Fibroblast of lung (primary cell): ENCODE data around the gene TNS3. TPM values are rescaled to one million over a fixed set of nuclear protein-coding genes. Genes with fewer than 3 reads are reported as not detected.

Experiments
- DNase-seq, 2 donors: peaks; one replicate each; pipeline versions ENCODE4 v3.0.0 to v3.0.0-alpha.2; 2010; ENCODE audit warnings: low read depth in 2 of 2
- H2AFZ ChIP-seq: 2 replicates; pipeline ENCODE4 v1.5.1; 2012; ENCODE audit warnings: low read length, control low read depth, inconsistent platforms
- H3K27ac ChIP-seq: 2 replicates; pipeline ENCODE4 v1.5.1; 2011; ENCODE audit warnings: low read length, control low read depth; ENCODE audit not compliant: insufficient read depth
- H3K27me3 ChIP-seq: 2 replicates; pipeline ENCODE4 v1.5.1; 2011; ENCODE audit warnings: mild to moderate bottlenecking, low read length; ENCODE audit not compliant: control insufficient read depth, insufficient read depth
- H3K36me3 ChIP-seq: 2 replicates; pipeline ENCODE4 v1.5.1; 2011; ENCODE audit warnings: low read length; ENCODE audit not compliant: control insufficient read depth, insufficient read depth
- H3K4me1 ChIP-seq: 2 replicates; pipeline ENCODE4 v1.5.1; 2011; ENCODE audit warnings: low read length; ENCODE audit not compliant: control insufficient read depth, insufficient read depth; ENCODE audit errors: extremely low read depth
- H3K4me2 ChIP-seq: 2 replicates; pipeline ENCODE4 v1.5.1; 2011; ENCODE audit warnings: low read length, control low read depth; ENCODE audit not compliant: insufficient read depth; ENCODE audit errors: extremely low read depth
- H3K4me3 ChIP-seq, 4 experiments: fragments of 200-600 bp in 1 of 4; sonication (generic) in 1 of 4; replicated peaks in 1 of 4; 2 replicates each; pipeline ENCODE4 v1.5.1; 2011 to 2016; ENCODE audit warnings: low read length in 4 of 4, low read depth in 3 of 4, mild to moderate bottlenecking in 3 of 4, control low read depth in 2 of 4, inconsistent platforms in 1 of 4, mixed read lengths in 1 of 4; ENCODE audit not compliant: insufficient read depth in 1 of 4; ENCODE audit errors: control extremely low read depth in 1 of 4
- H3K79me2 ChIP-seq: 2 replicates; pipeline ENCODE4 v1.5.1; 2012; ENCODE audit warnings: mild to moderate bottlenecking, low read length, inconsistent platforms; ENCODE audit not compliant: control insufficient read depth, insufficient read depth
- H3K9ac ChIP-seq: 2 replicates; pipeline ENCODE4 v1.5.1; 2011; ENCODE audit warnings: mild to moderate bottlenecking, low read length, control low read depth; ENCODE audit not compliant: insufficient read depth
- H3K9me3 ChIP-seq: 2 replicates; pipeline ENCODE4 v1.5.1; 2012; ENCODE audit warnings: low read depth, low read length; ENCODE audit not compliant: control insufficient read depth, insufficient read depth
- H4K20me1 ChIP-seq: 2 replicates; pipeline ENCODE4 v1.5.1; 2011; ENCODE audit warnings: low read length; ENCODE audit not compliant: control insufficient read depth, insufficient read depth; ENCODE audit errors: extremely low read depth
- CTCF ChIP-seq, 2 donors: IDR thresholded peaks in 1 of 2; conservative IDR thresholded peaks in 1 of 2; 1 replicate in 1 of 2; 2 replicates in 1 of 2; pipeline ENCODE4 v1.5.1; 2011 to 2012; ENCODE audit warnings: low read length in 2 of 2, control low read depth in 1 of 2, inconsistent platforms in 1 of 2, low read depth in 1 of 2, mild to moderate bottlenecking in 1 of 2
- EZH2 ChIP-seq: IDR thresholded peaks from 2 replicates; pipeline ENCODE4 v1.5.1; 2012; ENCODE audit warnings: low read length, control low read depth, mild to moderate bottlenecking; ENCODE audit errors: missing control alignments
- polyA plus RNA-seq, 2 donors: library from polyadenylated mRNA; depleted of rRNA in 1 of 2; stranded (reverse) in 1 of 2; unstranded in 1 of 2; fragments of >200 nt; gene quantifications; 2 replicates each; pipeline ENCODE4 v1.2.1, GENCODE V29; 2011 to 2012; ENCODE audit warnings: missing spikeins in 1 of 2
- total RNA-seq: library from RNA; depleted of rRNA; stranded (reverse); fragments of >200 nt; gene quantifications from 2 replicates; pipeline ENCODE4 v1.2.1, GENCODE V29; 2014

Gene TNS3
- total and polyA plus RNA-seq, 2 donors (not counting 1 experiment from before 2014, with no cell fraction given): 74.4 to 88.8 TPM

- Histone ChIP-seq H4K20me1 (no peaks in the 10 kb centered on the region), H3K4me3 (no peak overlapping the region), H3K9me3 (no peaks in the 10 kb centered on the region), H3K36me3 (peaks cover 2% of the 10 kb centered on the region), H3K79me2 (peaks cover 6% of the 10 kb centered on the region), H3K27me3 (no peaks in the 10 kb centered on the region), H2AFZ (no peak overlapping the region), H3K27ac (no peak overlapping the region), H3K9ac (no peak overlapping the region), H3K4me2 (no peak overlapping the region), H3K4me1 (peaks cover 5% of the 10 kb centered on the region)
- peak; percentile 47 to 53 for DNase-seq
- no peak for TF ChIP-seq EZH2
- no peak for TF ChIP-seq CTCF (conservative IDR thresholded peaks at IDR 0.05 in 1 of 2, IDR thresholded peaks at IDR 0.05 in 1 of 2; ENCODE audit: low read depth in 1 of 2, low read length in 2 of 2)
Observed at GRCh38 chr7:47493976-47494911, 87.7 kb downstream of the TNS3 start.

- no peaks in the 10 kb centered on the region for H4K20me1 ChIP-seq
- H3K9ac ChIP-seq: no peak overlapping the region
- no peak overlapping the region for H3K27ac ChIP-seq
- peaks cover 4% of the 10 kb centered on the region for H3K79me2 ChIP-seq
- peak in 1 of 2 donors; percentile 50 for DNase-seq
- no peaks in the 10 kb centered on the region for H3K27me3 ChIP-seq
- no peak overlapping the region for H3K4me3 ChIP-seq
- H3K36me3 ChIP-seq: peaks cover 2% of the 10 kb centered on the region
- H2AFZ ChIP-seq: no peak overlapping the region
- no peaks in the 10 kb centered on the region for H3K9me3 ChIP-seq
- no peak overlapping the region for H3K4me2 ChIP-seq
- no peak for TF ChIP-seq CTCF (conservative IDR thresholded peaks at IDR 0.05 in 1 of 2, IDR thresholded peaks at IDR 0.05 in 1 of 2; ENCODE audit: low read depth in 1 of 2, low read length in 2 of 2)
- TF ChIP-seq EZH2: no peak
- peaks cover 7% of the 10 kb centered on the region for H3K4me1 ChIP-seq
Observed at GRCh38 chr7:47492716-47493325, 89.1 kb downstream of the TNS3 start.

DNA sequence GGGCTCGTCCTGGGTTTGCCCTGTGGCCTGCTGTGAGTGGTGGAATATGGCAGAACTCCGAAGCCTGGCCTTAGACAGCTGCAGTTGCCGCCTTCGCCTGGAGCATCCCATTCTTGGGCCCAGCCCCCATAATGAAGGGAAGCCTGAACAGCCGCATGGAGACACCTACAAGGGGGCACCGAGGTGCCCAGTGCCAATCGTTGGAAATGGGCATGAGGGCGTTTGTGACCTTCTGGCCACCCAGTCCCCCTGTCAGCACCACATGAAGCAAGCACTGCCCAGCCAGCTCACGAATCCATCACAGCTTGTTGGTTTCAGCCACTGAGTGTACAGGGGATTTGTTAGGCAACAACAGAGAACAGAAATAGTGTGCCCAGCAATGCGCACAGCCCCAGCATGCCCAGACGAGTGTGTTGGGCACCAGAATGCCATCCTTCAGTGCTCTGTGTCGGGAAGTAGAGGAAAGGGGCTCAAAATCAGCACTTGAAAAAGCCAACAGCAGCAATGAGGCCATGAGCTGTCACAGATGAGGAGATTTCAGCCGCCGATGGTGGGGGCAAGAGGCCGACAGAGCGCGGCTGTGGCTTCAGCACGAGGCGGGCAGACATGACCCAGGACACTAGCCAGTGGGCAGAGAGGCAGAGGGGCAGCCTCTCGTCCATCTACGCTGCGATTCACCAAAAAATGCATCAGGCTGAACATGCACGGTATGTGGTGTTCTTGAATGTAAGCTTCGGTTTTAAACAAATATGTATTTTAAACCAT is 91.2 kb downstream of the TNS3 start:
- peaks cover 8% of the 10 kb centered on the region for H3K4me1 ChIP-seq
- H3K9ac ChIP-seq: no peak overlapping the region
- TF ChIP-seq CTCF (conservative IDR thresholded peaks at IDR 0.05 in 1 of 2, IDR thresholded peaks at IDR 0.05 in 1 of 2; ENCODE audit: low read depth in 1 of 2, low read length in 2 of 2) (no peak), EZH2 (no peak)
- no peak overlapping the region for H3K27ac ChIP-seq
- no peaks in the 10 kb centered on the region for H4K20me1 ChIP-seq
- no peak for DNase-seq
- H3K27me3 ChIP-seq: no peaks in the 10 kb centered on the region
- H3K4me3 ChIP-seq: no peak overlapping the region
- peaks cover 3% of the 10 kb centered on the region for H3K79me2 ChIP-seq
- H3K9me3 ChIP-seq: no peaks in the 10 kb centered on the region
- H2AFZ ChIP-seq: no peak overlapping the region
- H3K36me3 ChIP-seq: peaks cover 4% of the 10 kb centered on the region
- no peak overlapping the region for H3K4me2 ChIP-seq
